Caco-2 (cell line): ENCODE results near the gene HNRNPDL. TPM values are rescaled to one million over a fixed set of nuclear protein-coding genes. Genes with fewer than 3 reads are reported as not detected.

ENCODE experiments used
- BruUV-seq: library from RNA; stranded (reverse); fragments of 400-500 nt; replicated peaks from 2 replicates; lab custom pipeline; 2021; lab: Mats Ljungman, UMichigan
- CTCF ChIA-PET: fragments of 300-600 bp; sonication (Branson Sonifier 250); formaldehyde crosslinking; loops from one replicate; lab custom pipeline; 2022; ENCODE audit warnings: antibody characterized with exemption; lab: Charles Lee
- POLR2A ChIA-PET: fragments of 300-600 bp; sonication (Branson Sonifier 250); formaldehyde crosslinking; loops from one replicate; lab custom pipeline; 2022; ENCODE audit warnings: antibody characterized with exemption; lab: Charles Lee
- DNase-seq, 2 experiments: peaks; one replicate each; pipeline versions ENCODE4 v3.0.0 to v3.0.0-alpha.2; 2020 to 2022
- H3K27me3 ChIP-seq: replicated peaks from 2 replicates; pipeline ENCODE4 v1.6.0; 2011; ENCODE audit warnings: low read length; ENCODE audit not compliant: control insufficient read depth, insufficient read depth
- H3K36me3 ChIP-seq: 2 replicates; pipeline ENCODE4 v1.5.1; 2011; ENCODE audit warnings: low read length; ENCODE audit not compliant: control insufficient read depth, insufficient read depth
- H3K4me1 ChIP-seq: fragments of 250-450 bp; sonication (Bioruptor Pico); 2 replicates; pipeline ENCODE4 v1.5.1; 2020; ENCODE audit warnings: mild to moderate bottlenecking
- H3K4me3 ChIP-seq: 2 replicates; pipeline ENCODE4 v1.5.1; 2011; ENCODE audit warnings: low read depth, mild to moderate bottlenecking, control low read depth, low read length
- H3K9me3 ChIP-seq: fragments of 250-450 bp; sonication (Bioruptor Pico); 2 replicates; pipeline ENCODE4 v1.5.1; 2020; ENCODE audit warnings: mild to moderate bottlenecking, moderate library complexity
- H3K27ac Mint-ChIP-seq: one replicate; pipeline ENCODE4 v1.8.0; 2022; ENCODE audit warnings: mixed read lengths; ENCODE audit not compliant: unreplicated experiment
- H3K27me3 Mint-ChIP-seq: one replicate; pipeline ENCODE4 v1.8.0; 2022; ENCODE audit warnings: mixed read lengths; ENCODE audit not compliant: insufficient read depth, unreplicated experiment
- H3K36me3 Mint-ChIP-seq: one replicate; pipeline ENCODE4 v1.8.0; 2022; ENCODE audit warnings: mild to moderate bottlenecking, mixed read lengths; ENCODE audit not compliant: insufficient read depth, unreplicated experiment
- H3K4me1 Mint-ChIP-seq: one replicate; pipeline ENCODE4 v1.8.0; 2022; ENCODE audit warnings: low read depth, mixed read lengths; ENCODE audit not compliant: unreplicated experiment
- H3K4me3 Mint-ChIP-seq: one replicate; pipeline ENCODE4 v1.8.0; 2022; ENCODE audit warnings: mild to moderate bottlenecking, moderate library complexity, mixed read lengths; ENCODE audit not compliant: unreplicated experiment
- H3K9me3 Mint-ChIP-seq: one replicate; pipeline ENCODE4 v1.8.0; 2022; ENCODE audit warnings: mixed read lengths; ENCODE audit not compliant: unreplicated experiment
- CTCF ChIP-seq, 2 experiments: fragments of 200-600 bp in 1 of 2; IDR thresholded peaks; 1 replicate in 1 of 2; 2 replicates in 1 of 2; pipeline versions ENCODE4 v1.5.1 to v1.8.0; 2011 to 2022; ENCODE audit warnings: antibody characterized with exemption in 1 of 2, control low read depth in 1 of 2, inconsistent platforms in 1 of 2, low read depth in 1 of 2, low read length in 1 of 2, mild to moderate bottlenecking in 1 of 2, moderate library complexity in 1 of 2; ENCODE audit not compliant: insufficient read depth in 1 of 2, severe bottlenecking in 1 of 2, unreplicated experiment in 1 of 2
- intact Hi-C: fragments of 100-400 bp; cut with micrococcal nuclease; formaldehyde crosslinking; loops from one replicate; pipeline ENCODE4 v1.10.0; 2022; ENCODE audit not compliant: unreplicated experiment
- total RNA-seq: library from RNA; stranded (reverse); gene quantifications from 2 replicates; pipeline ENCODE4 v1.2.3, GENCODE V29; 2022

Gene HNRNPDL
- total RNA-seq, 1 experiment from 2014 or later: 341 TPM

- BruUV-seq: no TSS peak
- intact Hi-C loops: no loop called here
- Mint-ChIP-seq H3K27me3 (no peaks in the 10 kb centered on the region), H3K4me1 (no peaks in the 10 kb centered on the region), H3K27ac (no peak overlapping the region), H3K4me3 (no peak overlapping the region), H3K9me3 (no peaks in the 10 kb centered on the region), H3K36me3 (peaks cover 75% of the 10 kb centered on the region)
- no peak for TF ChIP-seq CTCF (IDR thresholded peaks at IDR 0.05; ENCODE audit: insufficient read depth in 1 of 2, low read depth in 1 of 2, low read length in 1 of 2, severe bottlenecking in 1 of 2, unreplicated experiment in 1 of 2)
- CTCF ChIA-PET: no interaction called here
- peaks cover 2% of the 10 kb centered on the region for H3K36me3 ChIP-seq
- no peaks in the 10 kb centered on the region for H3K4me1 ChIP-seq
- POLR2A ChIA-PET: no interaction called here
- no peaks in the 10 kb centered on the region for H3K9me3 ChIP-seq
- H3K4me3 ChIP-seq: no peak overlapping the region
- DNase-seq: no peak
- no peaks in the 10 kb centered on the region for H3K27me3 ChIP-seq
These were observed 21.8 kb upstream of the HNRNPDL start for GRCh38 chr4:82452026-82452425.

- TF ChIP-seq CTCF (IDR thresholded peaks at IDR 0.05; ENCODE audit: insufficient read depth in 1 of 2, low read depth in 1 of 2, low read length in 1 of 2, severe bottlenecking in 1 of 2, unreplicated experiment in 1 of 2): no peak
- H3K27me3 Mint-ChIP-seq: no peaks in the 10 kb centered on the region
- no TSS peak for BruUV-seq
- no peak for DNase-seq
- no peak overlapping the region for H3K27ac Mint-ChIP-seq
- no peaks in the 10 kb centered on the region for H3K4me1 Mint-ChIP-seq
- H3K4me3 Mint-ChIP-seq: no peak overlapping the region
- H3K4me1 ChIP-seq: no peaks in the 10 kb centered on the region
- H3K9me3 ChIP-seq: no peaks in the 10 kb centered on the region
- H3K9me3 Mint-ChIP-seq: no peaks in the 10 kb centered on the region
- H3K36me3 ChIP-seq: peaks cover 2% of the 10 kb centered on the region
- CTCF ChIA-PET: no interaction called here
- intact Hi-C loops: no loop called here
- POLR2A ChIA-PET: no interaction called here
- H3K36me3 Mint-ChIP-seq: peaks cover 71% of the 10 kb centered on the region
- H3K4me3 ChIP-seq: no peak overlapping the region
- H3K27me3 ChIP-seq: no peaks in the 10 kb centered on the region
These were observed 20.9 kb upstream of the HNRNPDL start for GRCh38 chr4:82450966-82451755.

- no peak overlapping the region for H3K27ac Mint-ChIP-seq
- BruUV-seq: no TSS peak
- POLR2A ChIA-PET: no interaction called here
- CTCF ChIA-PET: interaction anchor here (1.0 kb wide), 1 partner anchor 15 kb away, joined by 3 read pairs; no protein-coding TSS in a partner anchor
- Histone ChIP-seq H3K27me3 (no peaks in the 10 kb centered on the region), H3K4me3 (no peak overlapping the region), H3K4me1 (no peaks in the 10 kb centered on the region), H3K9me3 (no peaks in the 10 kb centered on the region), H3K36me3 (peaks cover 2% of the 10 kb centered on the region)
- no peaks in the 10 kb centered on the region for H3K4me1 Mint-ChIP-seq
- intact Hi-C loops: no loop called here
- H3K27me3 Mint-ChIP-seq: no peaks in the 10 kb centered on the region
- H3K4me3 Mint-ChIP-seq: no peak overlapping the region
- H3K9me3 Mint-ChIP-seq: no peaks in the 10 kb centered on the region
- peaks cover 52% of the 10 kb centered on the region for H3K36me3 Mint-ChIP-seq
- TF ChIP-seq CTCF (IDR thresholded peaks at IDR 0.05; ENCODE audit: insufficient read depth in 1 of 2, low read depth in 1 of 2, low read length in 1 of 2, severe bottlenecking in 1 of 2, unreplicated experiment in 1 of 2): no peak
- DNase-seq: no peak
These were observed 17.6 kb upstream of the HNRNPDL start for GRCh38 chr4:82447886-82448285.
